C1 segment of cervical spinal cord (tissue), 14 donors: Measurements from ENCODE around the gene CHST2.
"Not testable (repeated sequence)": the region's sequence is repeated elsewhere in the genome, so short reads cannot be mapped to it uniquely, and the experiment has no call there.

ENCODE experiments used
- DNase-seq, 14 donors: peaks; one replicate each; lab custom pipeline; 2025; lab: John Stamatoyannopoulos, UW

Gene CHST2

GRCh38 chr3:143132246-143132980 lies 12.8 kb downstream of the CHST2 start:
- DNase-seq = no peak

GRCh38 chr3:143134471-143134870 lies 14.9 kb downstream of the CHST2 start:
- DNase-seq = peak in 1 of 14 donors; percentile 30

- DNase-seq = peak in 1 of 14 donors; percentile 14
Observed at GRCh38 chr3:143135150-143135549, 15.6 kb downstream of the CHST2 start.

DNA sequence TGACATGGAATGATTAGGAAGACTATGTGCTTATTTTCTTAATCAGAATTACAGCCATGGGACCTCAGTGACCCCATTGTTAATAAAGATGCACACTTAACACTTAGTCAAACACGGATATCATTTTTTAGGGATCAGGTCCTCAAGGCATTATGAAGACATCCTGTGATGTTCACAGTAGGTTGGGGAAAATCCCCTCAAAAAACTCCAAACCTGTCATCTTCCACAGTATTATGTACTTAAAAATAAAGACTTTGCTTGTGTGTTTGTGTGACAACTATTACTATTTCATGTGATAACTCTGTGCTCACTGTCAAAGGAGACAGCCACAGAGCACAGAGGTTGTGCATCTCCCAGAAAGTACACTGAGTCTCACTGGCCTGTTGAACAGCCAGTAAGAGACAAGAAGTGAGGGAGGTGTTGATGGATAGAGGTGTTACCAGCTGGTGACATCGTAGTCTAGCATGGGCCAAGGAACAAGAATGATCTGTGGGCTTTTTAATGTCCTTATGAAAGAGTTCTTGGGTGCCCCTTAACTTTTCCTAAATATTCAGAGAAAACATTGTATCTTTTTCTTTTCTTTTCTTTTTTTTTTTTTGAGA lies 18.0 kb downstream of the CHST2 start:
- no peak for DNase-seq

DNA sequence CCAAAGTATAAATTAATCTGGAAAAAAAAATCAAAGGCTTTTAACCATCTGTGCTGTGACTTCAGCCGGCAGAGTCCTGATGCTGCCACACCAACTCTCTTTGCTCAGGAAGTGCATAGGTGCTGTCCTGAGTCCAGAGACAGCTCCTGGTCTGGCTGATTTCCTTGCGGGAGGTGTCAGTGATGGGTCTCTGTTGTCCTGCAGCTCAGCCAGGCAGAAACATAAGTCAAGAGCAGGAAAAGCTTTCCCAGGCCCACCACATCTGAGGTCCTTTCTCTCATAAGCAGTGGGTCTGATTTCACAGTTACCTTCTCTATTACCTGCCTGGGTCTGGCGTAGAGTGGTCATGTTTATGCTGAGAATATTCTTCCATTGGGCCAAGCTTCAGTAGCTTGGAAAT lies 19.4 kb downstream of the CHST2 start:
- no peak for DNase-seq

- DNase-seq = no peak
Observed at GRCh38 chr3:143139762-143140161, 20.2 kb downstream of the CHST2 start.

DNA sequence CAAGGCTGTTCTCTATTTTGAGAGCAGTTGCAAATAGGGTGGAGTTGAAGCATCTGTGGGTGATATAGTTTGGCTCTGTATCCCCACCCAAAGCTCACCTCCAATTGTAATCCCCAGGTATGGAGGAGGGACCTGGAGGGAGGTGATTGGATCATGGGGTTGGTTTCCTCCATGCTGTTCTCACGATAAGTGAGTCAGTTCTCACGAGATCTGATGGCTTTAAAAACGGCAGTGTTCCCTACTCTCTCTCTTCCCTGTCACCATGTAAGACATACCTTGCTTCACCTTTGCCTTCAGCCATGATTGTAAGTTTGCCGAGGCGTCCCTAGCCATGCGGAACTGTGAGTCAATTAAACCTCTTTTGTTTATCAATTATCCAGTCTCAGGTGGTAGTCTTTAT lies 21.0 kb downstream of the CHST2 start:
- no peak for DNase-seq

- DNase-seq = no peak
Observed at GRCh38 chr3:143142354-143142753, 22.8 kb downstream of the CHST2 start.

GRCh38 chr3:143145906-143146305 lies 26.3 kb downstream of the CHST2 start:
- DNase-seq = no peak

DNA sequence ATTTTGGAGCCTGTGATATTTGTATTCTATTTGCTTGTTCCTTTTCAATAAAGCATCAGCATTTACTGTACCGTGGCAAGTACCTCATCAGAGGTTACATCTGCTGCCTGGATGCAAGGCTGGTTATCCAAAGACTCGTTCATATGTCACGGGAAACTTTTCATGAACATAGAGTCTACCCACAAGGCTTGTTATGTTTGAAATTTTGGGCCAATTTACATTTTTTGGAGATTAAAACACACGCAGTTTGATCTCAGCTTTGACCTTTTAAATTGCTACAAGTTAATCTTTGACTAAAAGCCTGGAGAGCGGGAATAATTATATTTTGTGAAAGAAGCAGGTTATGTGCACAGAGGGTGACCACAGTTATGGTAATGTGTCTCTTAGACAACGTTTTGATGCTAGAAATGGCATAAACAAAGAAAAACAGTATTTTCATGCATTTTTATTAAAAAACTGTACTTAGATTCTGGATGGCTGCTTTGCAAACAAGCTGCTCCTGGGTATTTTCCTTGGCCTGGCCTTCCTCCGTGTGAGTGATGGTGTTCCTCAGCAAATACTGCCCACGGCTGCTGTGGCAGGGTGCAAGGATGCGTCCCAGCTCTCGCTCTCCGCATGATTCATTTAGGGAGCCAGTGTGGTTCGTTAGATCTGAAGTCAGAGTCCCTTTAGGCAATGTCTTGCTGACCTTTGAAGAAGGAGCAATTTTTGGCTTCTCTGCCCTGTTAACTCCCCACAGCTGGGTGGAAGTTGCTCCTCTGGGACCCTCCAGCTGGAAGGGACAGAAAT lies 27.1 kb downstream of the CHST2 start:
- DNase-seq = no peak

GRCh38 chr3:143147707-143148106 lies 28.1 kb downstream of the CHST2 start:
- DNase-seq = no peak

DNA sequence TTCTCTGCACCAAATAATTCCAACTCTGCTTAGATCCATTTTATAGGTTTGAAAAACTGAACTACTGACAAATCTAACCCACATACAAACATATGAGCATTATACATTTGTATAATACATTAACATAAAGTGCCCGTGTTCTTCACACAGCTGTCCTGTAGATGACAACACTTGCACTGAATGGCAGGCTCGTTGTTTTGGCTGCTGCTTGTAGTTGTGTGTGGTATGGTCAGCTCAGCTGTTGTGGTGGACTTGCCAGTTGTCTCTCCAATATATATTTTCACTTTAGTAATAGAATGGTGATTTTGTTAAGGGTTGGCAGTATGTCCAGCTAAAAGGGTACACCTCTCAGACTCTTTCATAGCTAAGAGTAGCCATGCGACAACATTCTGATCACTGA lies 30.5 kb downstream of the CHST2 start:
- DNase-seq = no peak

DNA sequence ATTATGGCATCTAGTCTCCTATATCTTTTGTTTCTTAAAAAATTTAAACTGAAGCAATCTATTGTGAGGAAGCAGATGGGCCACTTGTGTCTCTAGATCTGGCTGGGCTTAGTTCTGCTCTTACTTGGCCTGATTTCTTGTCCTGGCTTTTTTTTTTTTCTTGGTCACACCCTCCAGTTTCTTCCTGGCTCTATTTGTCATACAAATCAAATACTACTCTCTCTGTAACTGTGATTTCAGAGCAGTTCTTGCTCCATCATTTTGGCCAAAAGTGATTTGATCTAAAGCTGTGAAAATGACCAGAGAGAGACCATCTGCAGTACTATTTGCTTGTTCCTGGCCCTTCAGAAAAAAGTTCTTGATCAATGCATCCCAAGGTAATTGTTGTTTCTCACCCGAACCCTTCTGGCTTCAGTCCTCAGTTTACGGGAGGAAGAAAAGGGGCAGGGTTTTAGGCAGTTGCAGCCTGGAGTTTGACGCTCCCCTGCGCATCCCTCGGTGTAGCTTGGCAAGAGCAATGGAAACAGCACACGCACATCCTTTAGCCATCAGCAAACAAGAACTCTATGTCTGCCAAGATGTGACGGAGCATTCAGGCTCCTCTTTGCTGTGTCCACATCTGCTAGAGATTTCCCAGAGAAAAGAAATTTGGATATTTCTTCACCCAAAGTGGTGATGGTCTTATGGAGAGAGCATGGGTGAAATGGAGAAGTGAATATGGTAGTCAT lies 31.6 kb downstream of the CHST2 start:
- no peak for DNase-seq

DNA sequence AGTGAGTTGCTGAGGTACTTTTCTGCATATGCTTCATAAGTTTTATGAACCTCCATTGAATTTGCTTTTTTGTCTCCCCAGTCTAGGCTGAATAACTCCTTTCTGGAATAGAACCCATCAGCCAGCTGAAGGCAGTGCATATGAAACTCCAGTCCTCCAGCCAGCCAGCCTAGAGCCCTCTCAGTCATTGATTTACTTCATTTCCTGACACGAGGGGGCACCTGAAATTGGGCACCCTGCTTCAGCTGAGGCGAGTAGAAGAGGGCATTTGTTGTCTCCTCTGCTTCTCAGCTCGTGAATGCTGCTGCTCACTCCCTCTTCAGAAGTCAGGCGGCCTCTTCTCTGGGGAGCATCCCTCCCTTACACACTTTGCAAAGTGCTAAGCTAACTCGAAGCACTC lies 32.5 kb downstream of the CHST2 start:
- no peak for DNase-seq

DNA sequence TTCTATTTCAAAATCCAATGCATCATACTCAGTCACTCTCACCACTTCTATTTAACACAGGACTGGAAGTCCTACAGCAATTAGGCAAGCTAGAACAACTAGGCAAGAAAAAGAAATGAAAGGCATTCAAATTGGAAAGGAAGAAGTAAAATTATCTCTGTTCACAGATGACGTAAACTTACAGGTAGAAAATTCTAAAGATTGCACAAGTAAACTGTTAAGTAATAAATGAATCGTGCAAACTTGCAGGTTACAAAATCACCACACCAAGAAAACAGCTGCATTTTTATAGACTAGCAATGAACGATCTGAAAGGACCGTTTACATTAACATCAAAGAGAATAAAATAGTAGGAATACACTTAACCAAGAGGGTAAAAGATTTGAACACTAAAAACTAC lies 36.2 kb downstream of the CHST2 start:
- DNase-seq = no peak

DNA sequence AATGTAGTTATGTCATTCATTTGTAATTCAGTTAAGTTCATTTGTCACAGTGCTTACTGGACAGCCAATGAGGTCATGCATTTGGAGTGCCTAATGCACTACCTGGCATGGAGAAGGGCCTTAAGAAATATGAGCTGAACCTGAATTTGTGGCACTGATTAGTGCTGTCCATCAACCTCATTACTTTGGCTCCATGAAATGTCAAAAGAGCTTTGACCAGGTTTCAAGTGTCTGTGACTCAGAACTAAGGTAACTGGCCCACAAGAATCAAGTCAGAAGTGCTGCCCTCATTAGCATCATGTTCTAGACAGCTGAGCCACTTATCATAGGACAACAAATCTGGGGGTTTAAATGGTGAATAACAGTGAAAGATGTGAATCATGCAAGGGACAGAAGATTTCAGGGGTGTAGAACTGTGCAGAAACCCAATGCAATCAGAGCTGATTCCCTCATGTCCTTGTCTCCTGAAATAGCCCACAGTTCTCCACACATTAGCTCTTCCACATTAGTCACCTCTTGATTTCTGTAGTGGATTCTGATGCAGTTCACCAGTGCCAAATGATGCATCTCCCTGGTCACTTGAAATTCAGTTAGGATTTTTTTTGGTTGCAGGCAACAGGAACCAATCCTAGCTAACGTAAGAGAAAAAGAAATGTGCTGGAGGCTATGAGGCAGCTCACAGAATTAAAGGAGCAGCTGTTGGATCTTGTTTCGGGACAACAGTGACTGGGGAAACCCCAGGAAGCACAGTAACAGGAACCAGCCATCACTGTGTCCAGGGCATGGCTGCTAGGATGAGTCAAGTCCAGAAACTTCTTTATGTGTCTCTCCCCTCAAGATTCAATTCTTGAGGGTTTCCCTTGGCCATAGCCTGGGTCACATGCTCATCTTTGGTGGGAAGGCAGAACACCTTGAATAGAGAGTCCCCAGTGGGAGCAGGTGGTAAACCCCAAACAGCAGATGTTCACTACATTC lies 38.7 kb downstream of the CHST2 start:
- no peak for DNase-seq

DNA sequence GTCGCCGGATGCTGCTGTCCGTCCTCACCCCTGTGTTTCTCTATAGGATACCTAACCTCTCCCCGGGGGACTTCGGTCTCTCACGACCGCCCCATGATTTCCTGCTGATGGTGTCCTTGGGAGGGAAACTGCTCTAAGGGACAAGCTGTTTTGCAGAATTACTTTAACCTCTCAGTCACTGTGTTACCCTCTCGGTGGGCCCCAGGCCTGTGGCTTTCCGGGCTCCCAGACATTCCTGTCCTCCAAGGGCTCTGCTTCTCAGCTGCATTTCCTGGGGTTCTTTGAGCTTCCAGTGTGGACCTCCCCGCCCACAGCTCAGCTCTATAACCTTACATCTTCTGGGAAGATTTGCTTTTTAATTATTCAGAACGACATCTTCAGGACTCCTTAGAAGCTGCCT lies 40.9 kb downstream of the CHST2 start:
- DNase-seq = no peak

DNA sequence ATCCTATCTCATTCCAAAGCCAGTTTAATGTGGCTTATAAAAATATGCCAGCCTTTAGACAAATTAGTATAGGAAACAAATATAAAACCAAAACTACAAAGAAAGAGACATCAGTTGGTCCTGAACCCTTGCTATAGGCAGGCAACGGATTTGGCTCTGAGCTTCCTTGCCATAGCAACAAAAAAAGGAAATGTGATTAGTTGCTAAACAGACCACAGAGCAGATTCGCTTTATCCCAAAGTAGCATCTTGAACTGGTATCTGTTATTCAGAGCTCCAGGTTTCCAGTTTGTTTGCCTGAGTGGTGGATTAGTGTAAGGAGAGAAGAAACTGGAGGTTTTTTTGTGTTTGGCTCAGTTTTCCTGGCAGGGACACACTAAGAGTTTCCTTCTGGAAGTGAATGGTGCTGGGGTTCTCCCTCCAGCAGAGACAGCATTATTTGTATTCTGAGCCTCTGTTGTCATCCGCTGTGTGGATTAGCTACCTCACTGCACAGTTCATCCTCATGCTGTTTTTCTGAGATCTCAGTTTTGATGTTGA lies 44.1 kb downstream of the CHST2 start:
- no peak for DNase-seq

DNA sequence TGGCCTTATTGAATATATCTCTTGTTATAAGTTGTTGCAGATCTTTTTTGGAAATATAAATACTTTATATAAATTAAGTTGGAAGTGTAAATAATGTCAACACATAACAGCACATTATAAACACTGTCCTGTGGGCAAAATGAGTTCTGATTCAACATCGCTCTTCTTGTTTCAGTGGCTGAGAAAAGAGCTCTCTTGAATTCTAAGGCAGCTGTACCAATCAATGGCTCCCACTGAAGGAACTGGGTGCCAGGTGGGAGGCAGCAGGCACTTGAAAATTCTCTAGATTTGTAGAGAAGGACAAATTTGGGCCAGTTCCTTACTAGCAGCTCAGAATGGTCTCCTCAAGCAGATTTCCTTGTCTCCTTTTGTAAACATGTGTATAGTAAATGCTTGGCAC lies 45.6 kb downstream of the CHST2 start:
- no peak for DNase-seq

DNA sequence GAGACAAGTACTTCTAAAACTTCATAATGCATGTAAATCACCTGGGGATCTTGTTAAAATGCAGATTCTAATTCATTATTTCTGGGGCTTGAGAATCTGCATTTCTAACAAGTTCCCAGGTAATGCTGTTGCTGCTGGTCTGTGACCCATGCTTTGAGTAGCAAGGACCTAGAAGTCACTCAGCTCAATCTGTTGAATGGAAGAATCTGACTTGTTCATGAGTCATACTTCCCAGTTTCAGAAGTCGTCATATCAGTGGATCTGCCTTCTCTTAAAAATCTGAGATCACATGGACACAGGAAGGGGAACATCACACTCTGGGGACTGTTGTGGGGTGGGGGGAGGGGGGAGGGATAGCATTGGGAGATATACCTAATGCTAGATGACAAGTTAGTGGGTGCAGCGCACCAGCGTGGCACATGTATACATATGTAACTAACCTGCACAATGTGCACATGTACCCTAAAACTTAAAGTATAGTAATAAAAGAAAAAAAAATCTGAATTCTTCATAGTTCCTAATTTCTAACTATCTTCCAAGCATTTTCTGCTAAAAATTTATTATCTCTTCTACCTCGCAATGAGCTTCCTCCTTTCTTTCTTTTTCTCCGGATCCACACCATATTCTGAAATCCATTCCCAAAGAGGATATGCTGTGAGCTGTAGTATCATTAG lies 46.2 kb downstream of the CHST2 start:
- not testable (repeated sequence) for DNase-seq
